ENCODE results near the gene USP49.

DNA sequence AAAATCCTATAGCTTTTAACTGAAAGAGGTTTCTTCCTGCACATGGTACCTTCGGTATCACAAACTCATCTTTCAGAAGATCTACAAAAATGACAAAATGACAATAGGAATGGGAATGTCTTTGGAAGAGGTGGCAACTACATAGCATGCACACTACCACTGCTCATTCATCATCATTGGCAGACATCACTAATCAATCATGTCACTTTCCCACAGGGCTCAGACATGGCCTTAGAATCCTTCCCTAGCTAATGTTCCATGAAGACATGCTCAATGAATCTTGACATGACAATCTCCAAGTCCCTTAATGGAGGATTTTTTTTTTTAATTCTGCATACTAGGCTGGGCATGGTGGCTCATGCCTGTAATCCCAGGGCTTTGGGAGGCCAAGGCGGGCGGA is 144.8 kb downstream of the USP49 start:
- TF ChIP-seq, protein P1, sequence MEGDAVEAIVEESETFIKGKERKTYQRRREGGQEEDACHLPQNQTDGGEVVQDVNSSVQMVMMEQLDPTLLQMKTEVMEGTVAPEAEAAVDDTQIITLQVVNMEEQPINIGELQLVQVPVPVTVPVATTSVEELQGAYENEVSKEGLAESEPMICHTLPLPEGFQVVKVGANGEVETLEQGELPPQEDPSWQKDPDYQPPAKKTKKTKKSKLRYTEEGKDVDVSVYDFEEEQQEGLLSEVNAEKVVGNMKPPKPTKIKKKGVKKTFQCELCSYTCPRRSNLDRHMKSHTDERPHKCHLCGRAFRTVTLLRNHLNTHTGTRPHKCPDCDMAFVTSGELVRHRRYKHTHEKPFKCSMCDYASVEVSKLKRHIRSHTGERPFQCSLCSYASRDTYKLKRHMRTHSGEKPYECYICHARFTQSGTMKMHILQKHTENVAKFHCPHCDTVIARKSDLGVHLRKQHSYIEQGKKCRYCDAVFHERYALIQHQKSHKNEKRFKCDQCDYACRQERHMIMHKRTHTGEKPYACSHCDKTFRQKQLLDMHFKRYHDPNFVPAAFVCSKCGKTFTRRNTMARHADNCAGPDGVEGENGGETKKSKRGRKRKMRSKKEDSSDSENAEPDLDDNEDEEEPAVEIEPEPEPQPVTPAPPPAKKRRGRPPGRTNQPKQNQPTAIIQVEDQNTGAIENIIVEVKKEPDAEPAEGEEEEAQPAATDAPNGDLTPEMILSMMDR (IDR thresholded peaks at IDR 0.05) = no peak
- no peak for TF ChIP-seq POLR2AphosphoS5 (IDR thresholded peaks at IDR 0.05)
- no peak for TF ChIP-seq POLR2A (IDR thresholded peaks at IDR 0.05)
